GM03348 (cell line): ENCODE results near the gene HIPK4.
"Not testable (repeated sequence)": the region's sequence is repeated elsewhere in the genome, so short reads cannot be mapped to it uniquely, and the experiment has no call there.

Source experiments
- DNase-seq: peaks from one replicate; pipeline ENCODE4 v3.0.0; 2012; ENCODE audit warnings: low spot score

HIPK4 gene

GRCh38 chr19:40337594-40337993 lies 52.4 kb downstream of the HIPK4 start:
- no peak for DNase-seq

- no peak for DNase-seq
Observed at GRCh38 chr19:40337107-40337506, 52.9 kb downstream of the HIPK4 start.

- no peak for DNase-seq
Observed at GRCh38 chr19:40336601-40336900, 53.4 kb downstream of the HIPK4 start.

GRCh38 chr19:40335855-40336600 lies 54.0 kb downstream of the HIPK4 start:
- no peak for DNase-seq

- DNase-seq: no peak
Observed at GRCh38 chr19:40335101-40335500, 54.9 kb downstream of the HIPK4 start.

- not testable (repeated sequence) for DNase-seq
Observed at GRCh38 chr19:40333083-40333482, 56.9 kb downstream of the HIPK4 start.

GRCh38 chr19:40332669-40333068 lies 57.3 kb downstream of the HIPK4 start:
- DNase-seq: no peak

- no peak for DNase-seq
Observed at GRCh38 chr19:40331052-40331451, 58.9 kb downstream of the HIPK4 start.
